Suprapubic skin (tissue), 3 donors: ENCODE measurements around the gene TMEM63B.

Source experiments
- EP300 ChIP-seq: sonication (generic); formaldehyde crosslinking; IDR thresholded peaks from one replicate; pipeline ENCODE4 v1.6.1; 2017; ENCODE audit warnings: antibody characterized with exemption
- POLR2A ChIP-seq, 2 donors: fragments of 450-650 bp; IDR thresholded peaks; one replicate each; pipeline ENCODE4 v1.6.1; 2017; ENCODE audit warnings: antibody characterized with exemption in 2 of 2, mild to moderate bottlenecking in 2 of 2, moderate library complexity in 2 of 2
- TF ChIP-seq, protein P1 (sequence below), 2 donors: fragments of 200-600 bp in 1 of 2; fragments of 450-650 bp in 1 of 2; sonication (generic) in 1 of 2; IDR thresholded peaks; one replicate each; pipeline ENCODE4 v1.5.1; 2016 to 2019; ENCODE audit warnings: antibody characterized with exemption in 2 of 2, mild to moderate bottlenecking in 1 of 2, moderate library complexity in 1 of 2

DNA sequence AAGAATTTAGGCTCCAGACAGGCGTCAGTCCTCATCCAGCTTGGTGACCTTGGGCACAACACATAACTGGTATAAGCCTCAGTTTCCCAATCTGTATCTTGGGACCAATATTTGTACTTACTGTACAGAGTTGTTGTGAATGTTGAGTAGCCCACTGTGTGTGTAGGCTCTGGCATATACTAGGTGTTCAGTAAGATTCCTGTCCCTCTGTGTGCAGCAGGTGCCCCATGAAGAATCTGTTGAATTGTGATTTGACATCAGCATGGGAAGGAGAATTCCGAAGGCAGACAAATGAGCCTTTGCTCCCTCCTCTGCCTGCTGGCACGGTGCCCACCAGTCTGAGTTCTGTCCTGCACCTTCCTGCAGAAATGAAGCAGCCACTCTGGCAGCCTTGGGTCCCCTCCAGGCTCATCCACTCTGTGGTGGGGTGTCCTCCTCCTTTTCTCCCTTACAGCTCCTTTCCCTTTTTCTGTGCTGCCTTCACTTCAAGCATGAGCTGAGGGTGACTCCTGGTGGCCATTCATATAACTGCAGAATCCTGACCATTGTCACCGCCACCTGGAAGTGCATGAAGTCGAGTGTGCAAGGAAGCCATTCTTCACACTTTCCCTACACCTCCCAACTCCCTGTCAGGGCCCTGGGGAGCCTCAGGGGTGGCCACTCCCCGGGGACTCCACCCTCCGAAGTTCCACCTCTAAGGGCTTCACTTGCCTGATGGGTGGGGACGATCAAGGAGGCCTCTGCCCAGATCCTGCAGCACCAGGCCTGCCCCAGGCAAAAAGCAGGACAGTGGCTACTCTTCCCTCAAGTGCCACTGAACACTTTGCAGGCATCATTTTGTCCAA is 48.3 kb upstream of the TMEM63B start:
- TF ChIP-seq, protein P1, sequence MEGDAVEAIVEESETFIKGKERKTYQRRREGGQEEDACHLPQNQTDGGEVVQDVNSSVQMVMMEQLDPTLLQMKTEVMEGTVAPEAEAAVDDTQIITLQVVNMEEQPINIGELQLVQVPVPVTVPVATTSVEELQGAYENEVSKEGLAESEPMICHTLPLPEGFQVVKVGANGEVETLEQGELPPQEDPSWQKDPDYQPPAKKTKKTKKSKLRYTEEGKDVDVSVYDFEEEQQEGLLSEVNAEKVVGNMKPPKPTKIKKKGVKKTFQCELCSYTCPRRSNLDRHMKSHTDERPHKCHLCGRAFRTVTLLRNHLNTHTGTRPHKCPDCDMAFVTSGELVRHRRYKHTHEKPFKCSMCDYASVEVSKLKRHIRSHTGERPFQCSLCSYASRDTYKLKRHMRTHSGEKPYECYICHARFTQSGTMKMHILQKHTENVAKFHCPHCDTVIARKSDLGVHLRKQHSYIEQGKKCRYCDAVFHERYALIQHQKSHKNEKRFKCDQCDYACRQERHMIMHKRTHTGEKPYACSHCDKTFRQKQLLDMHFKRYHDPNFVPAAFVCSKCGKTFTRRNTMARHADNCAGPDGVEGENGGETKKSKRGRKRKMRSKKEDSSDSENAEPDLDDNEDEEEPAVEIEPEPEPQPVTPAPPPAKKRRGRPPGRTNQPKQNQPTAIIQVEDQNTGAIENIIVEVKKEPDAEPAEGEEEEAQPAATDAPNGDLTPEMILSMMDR (IDR thresholded peaks at IDR 0.05), result peak; percentile 85 to 97
- TF ChIP-seq EP300 (no peak), POLR2A (IDR thresholded peaks at IDR 0.05) (no peak)
